T47D (cell line): ENCODE results near the gene SLC25A21.
"Not testable (repeated sequence)": the region's sequence is repeated elsewhere in the genome, so short reads cannot be mapped to it uniquely, and the experiment has no call there.

ENCODE experiments used
- DNase-seq, 2 experiments: peaks; one replicate each; pipeline versions ENCODE4 v3.0.0 to v3.0.0-alpha.2; 2011 to 2012; ENCODE audit warnings: low read depth in 1 of 2, low spot score in 1 of 2
- JUND ChIP-seq: IDR thresholded peaks from 2 replicates; pipeline ENCODE4 v1.6.1; 2012; ENCODE audit warnings: low read depth
- in situ Hi-C: cut with HindIII; loops from 2 replicates; pipeline ENCODE4 v1.10.0; 2016; ENCODE audit warnings: low sequenced_read_pairs, low pct_unique_long_range_greater_than_20kb

SLC25A21 gene

GRCh38 chr14:36910578-36910977 lies 261.8 kb downstream of the SLC25A21 start:
- in situ Hi-C loops = no loop called here
- TF ChIP-seq JUND = no peak
- no peak for DNase-seq

- in situ Hi-C loops = no loop called here
- DNase-seq = no peak
Observed at GRCh38 chr14:36905272-36905888, 267.0 kb downstream of the SLC25A21 start.

GRCh38 chr14:36901861-36902260 lies 270.5 kb downstream of the SLC25A21 start:
- TF ChIP-seq JUND = no peak
- in situ Hi-C loops = no loop called here
- DNase-seq = no peak

More at GRCh38 chr14:36905272-36905888, 267.0 kb downstream of the SLC25A21 start:
- no peak for TF ChIP-seq JUND

GRCh38 chr14:36900846-36901245 lies 271.6 kb downstream of the SLC25A21 start:
- no peak for TF ChIP-seq JUND
- in situ Hi-C loops = no loop called here
- no peak for DNase-seq

GRCh38 chr14:36896300-36896699 lies 276.1 kb downstream of the SLC25A21 start:
- in situ Hi-C loops, DNase-seq: not testable (repeated sequence)

- in situ Hi-C loops = no loop called here
- no peak for TF ChIP-seq JUND
- DNase-seq = no peak
Observed at GRCh38 chr14:36884049-36884448, 288.4 kb downstream of the SLC25A21 start.

GRCh38 chr14:36880276-36880675 lies 292.1 kb downstream of the SLC25A21 start:
- no peak for TF ChIP-seq JUND
- no peak for DNase-seq
- in situ Hi-C loops = no loop called here

GRCh38 chr14:36879558-36879957 lies 292.8 kb downstream of the SLC25A21 start:
- in situ Hi-C loops = no loop called here
- DNase-seq = no peak
- TF ChIP-seq JUND = no peak

GRCh38 chr14:36874396-36875138 lies 297.8 kb downstream of the SLC25A21 start:
- TF ChIP-seq JUND = no peak
- peak in 1 of 2 experiments; percentile 39 for DNase-seq
- in situ Hi-C loops = no loop called here

GRCh38 chr14:36870776-36871175 lies 301.6 kb downstream of the SLC25A21 start:
- in situ Hi-C loops = no loop called here

GRCh38 chr14:36869125-36869524 lies 303.3 kb downstream of the SLC25A21 start:
- TF ChIP-seq JUND = no peak
- no peak for DNase-seq
- in situ Hi-C loops = no loop called here

More at GRCh38 chr14:36870776-36871175, 301.6 kb downstream of the SLC25A21 start:
- TF ChIP-seq JUND = no peak
- peak in 1 of 2 experiments; percentile 51 for DNase-seq

- TF ChIP-seq JUND = no peak
- no peak for DNase-seq
- in situ Hi-C loops = no loop called here
Observed at GRCh38 chr14:36866867-36867266, 305.5 kb downstream of the SLC25A21 start.

GRCh38 chr14:36863271-36863670 lies 309.1 kb downstream of the SLC25A21 start:
- in situ Hi-C loops = no loop called here
- no peak for TF ChIP-seq JUND
- no peak for DNase-seq

GRCh38 chr14:36862237-36862636 lies 310.2 kb downstream of the SLC25A21 start:
- in situ Hi-C loops, DNase-seq: not testable (repeated sequence)
